PC-9 (cell line): ENCODE measurements around the gene MACROD2. TPM values are rescaled to one million over a fixed set of nuclear protein-coding genes. Genes with fewer than 3 reads are reported as not detected.

Experiments used
- BruUV-seq: library from RNA; stranded (reverse); fragments of 400-500 nt; replicated peaks from 2 replicates; lab custom pipeline; 2021; lab: Mats Ljungman, UMichigan
- CTCF ChIA-PET: fragments of 300-600 bp; sonication (Branson Sonifier 250); formaldehyde crosslinking; loops from one replicate; lab custom pipeline; 2022; ENCODE audit warnings: antibody characterized with exemption; lab: Charles Lee
- POLR2A ChIA-PET: fragments of 300-600 bp; sonication (Branson Sonifier 250); formaldehyde crosslinking; loops from one replicate; lab custom pipeline; 2022; ENCODE audit warnings: antibody characterized with exemption; ENCODE audit not compliant: unreplicated experiment; lab: Charles Lee
- DNase-seq, 2 experiments: peaks; one replicate each; pipeline versions ENCODE4 v3.0.0 to v3.0.0-alpha.2; 2015 to 2022; ENCODE audit warnings: mixed read lengths in 1 of 2
- H2AFZ ChIP-seq: fragments of 200-600 bp; sonication (generic); 2 replicates; pipeline ENCODE4 v1.8.1; 2017; ENCODE audit warnings: antibody characterized with exemption
- H3F3A ChIP-seq: fragments of 200-600 bp; sonication (generic); 2 replicates; pipeline ENCODE4 v1.8.1; 2017; ENCODE audit warnings: antibody characterized with exemption, mild to moderate bottlenecking, low read depth; ENCODE audit not compliant: insufficient read depth
- H3K27ac ChIP-seq: fragments of 200-600 bp; sonication (generic); 2 replicates; pipeline ENCODE4 v1.6.1; 2016; ENCODE audit warnings: mixed run types
- H3K27me3 ChIP-seq: fragments of 200-600 bp; sonication (generic); 2 replicates; pipeline ENCODE4 v1.6.1; 2016; ENCODE audit warnings: low read depth, mixed run types; ENCODE audit not compliant: insufficient read depth
- H3K36me3 ChIP-seq: fragments of 200-600 bp; sonication (generic); 2 replicates; pipeline ENCODE4 v1.6.1; 2016; ENCODE audit warnings: low read depth, mixed run types
- H3K4me1 ChIP-seq: fragments of 200-600 bp; sonication (generic); replicated peaks from 2 replicates; pipeline ENCODE4 v1.6.1; 2016; ENCODE audit warnings: mixed run types; ENCODE audit not compliant: insufficient read depth
- H3K4me2 ChIP-seq: fragments of 200-600 bp; sonication (generic); 2 replicates; pipeline ENCODE4 v1.6.1; 2017; ENCODE audit warnings: mixed run types
- H3K4me3 ChIP-seq: fragments of 200-600 bp; sonication (generic); 2 replicates; pipeline ENCODE4 v1.6.1; 2016; ENCODE audit warnings: mixed run types
- H3K79me2 ChIP-seq: fragments of 200-600 bp; sonication (generic); 2 replicates; pipeline ENCODE4 v1.6.1; 2017; ENCODE audit warnings: low read depth, mixed run types
- H3K9me2 ChIP-seq: fragments of 200-600 bp; sonication (generic); 2 replicates; pipeline ENCODE4 v1.8.1; 2017; ENCODE audit warnings: mild to moderate bottlenecking; ENCODE audit not compliant: insufficient read depth
- H3K9me3 ChIP-seq: fragments of 200-600 bp; sonication (generic); 2 replicates; pipeline ENCODE4 v1.8.1; 2016; ENCODE audit warnings: low read depth; ENCODE audit not compliant: insufficient read depth
- H4K20me1 ChIP-seq: fragments of 200-600 bp; sonication (generic); 2 replicates; pipeline ENCODE4 v1.8.1; 2017; ENCODE audit not compliant: insufficient read depth
- CTCF ChIP-seq: fragments of 200-600 bp; sonication (generic); conservative IDR thresholded peaks from 2 replicates; pipeline ENCODE4 v1.6.1; 2017; ENCODE audit warnings: mixed run types, antibody characterized with exemption, mild to moderate bottlenecking, moderate library complexity
- EZH2 ChIP-seq: fragments of 200-600 bp; sonication (generic); IDR thresholded peaks from 2 replicates; pipeline ENCODE4 v1.8.0; 2017; ENCODE audit warnings: antibody characterized with exemption, low read depth
- intact Hi-C: fragments of 100-400 bp; cut with micrococcal nuclease; formaldehyde crosslinking; loops from one replicate; pipeline ENCODE4 v1.10.0; 2022; ENCODE audit not compliant: unreplicated experiment
- total RNA-seq: library from RNA; stranded (reverse); gene quantifications from 2 replicates; pipeline ENCODE4 v1.2.3, GENCODE V29; 2021

MACROD2 gene
- total RNA-seq, 1 experiment from 2014 or later = 11.4 TPM

GRCh38 chr20:15842872-15843271, 1847.6 kb downstream of the MACROD2 start:
- H3F3A ChIP-seq = no peaks in the 10 kb centered on the region
- H3K4me3 ChIP-seq = no peak overlapping the region
- ChIA-PET CTCF (no interaction called here), POLR2A (no interaction called here)
- H3K9me2 ChIP-seq = no peaks in the 10 kb centered on the region
- no peaks in the 10 kb centered on the region for H4K20me1 ChIP-seq
- no peak overlapping the region for H3K27ac ChIP-seq
- H3K79me2 ChIP-seq = no peaks in the 10 kb centered on the region
- no peaks in the 10 kb centered on the region for H3K36me3 ChIP-seq
- intact Hi-C loops = no loop called here
- H3K4me1 ChIP-seq = no peaks in the 10 kb centered on the region
- no peak overlapping the region for H2AFZ ChIP-seq
- DNase-seq = no peak
- no TSS peak for BruUV-seq
- H3K9me3 ChIP-seq = peaks cover 3% of the 10 kb centered on the region; the same call in 1 of the 2 replicates
- no peaks in the 10 kb centered on the region for H3K27me3 ChIP-seq
- no peak overlapping the region for H3K4me2 ChIP-seq
- no peak for TF ChIP-seq EZH2
- no peak for TF ChIP-seq CTCF

GRCh38 chr20:15843777-15844176, 1848.5 kb downstream of the MACROD2 start:
- Histone ChIP-seq H3K27me3 (no peaks in the 10 kb centered on the region), H3K9me2 (no peaks in the 10 kb centered on the region), H3K36me3 (no peaks in the 10 kb centered on the region), H3K4me3 (no peak overlapping the region), H2AFZ (no peak overlapping the region), H3K4me1 (no peaks in the 10 kb centered on the region), H3K4me2 (no peak overlapping the region), H3F3A (no peaks in the 10 kb centered on the region), H3K9me3 (no peaks in the 10 kb centered on the region), H3K79me2 (no peaks in the 10 kb centered on the region), H3K27ac (no peak overlapping the region), H4K20me1 (no peaks in the 10 kb centered on the region)
- no TSS peak for BruUV-seq
- intact Hi-C loops = no loop called here
- ChIA-PET POLR2A (no interaction called here), CTCF (no interaction called here)
- TF ChIP-seq EZH2 (no peak), CTCF (no peak)
- no peak for DNase-seq

GRCh38 chr20:15847196-15847784, 1852.0 kb downstream of the MACROD2 start:
- Histone ChIP-seq H3K9me3 (no peaks in the 10 kb centered on the region), H3K27ac (no peak overlapping the region), H3K4me1 (no peaks in the 10 kb centered on the region), H4K20me1 (no peaks in the 10 kb centered on the region), H3F3A (no peaks in the 10 kb centered on the region), H3K9me2 (no peaks in the 10 kb centered on the region), H3K4me2 (no peak overlapping the region), H3K4me3 (no peak overlapping the region), H3K36me3 (no peaks in the 10 kb centered on the region), H3K27me3 (no peaks in the 10 kb centered on the region), H3K79me2 (no peaks in the 10 kb centered on the region), H2AFZ (no peak overlapping the region)
- TF ChIP-seq CTCF (no peak), EZH2 (no peak)
- BruUV-seq = no TSS peak
- no peak for DNase-seq
- ChIA-PET POLR2A (no interaction called here), CTCF (no interaction called here)
- intact Hi-C loops = no loop called here
